Stimulated activated CD4-positive, alpha-beta T cell treated with anti-CD3 and anti-CD28 coated beads, Interleukin-1b, Interleukin-23, amount 100 ng/mL, for 4 hours (primary cell): ENCODE data around the gene CALD1.
"Not testable (repeated sequence)": the region's sequence is repeated elsewhere in the genome, so short reads cannot be mapped to it uniquely, and the experiment has no call there.

Experiments used
- DNase-seq, 2 donors: peaks; one replicate each; pipeline ENCODE4 v3.0.0-alpha.2; 2020; ENCODE audit warnings: low read depth in 2 of 2

Gene CALD1

DNA sequence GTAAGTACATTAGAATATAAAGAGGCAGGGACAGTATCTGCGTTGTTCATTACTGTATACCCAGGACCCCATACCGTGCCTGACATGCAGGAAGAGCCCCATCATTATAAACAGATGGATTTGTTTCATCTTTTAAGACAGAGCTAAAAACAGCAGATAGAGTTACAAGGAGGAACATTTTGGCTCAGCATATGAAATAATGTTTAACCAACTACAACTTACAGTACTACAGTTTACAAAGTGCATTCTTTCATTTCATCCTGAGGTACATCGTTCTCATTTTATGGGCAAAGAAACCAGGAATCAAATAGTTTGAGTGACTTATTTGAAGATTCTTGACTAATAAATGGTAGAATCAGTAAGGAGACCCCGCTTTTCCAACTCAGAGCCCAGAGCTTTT, 168.8 kb downstream of the CALD1 start:
- no peak for DNase-seq

DNA sequence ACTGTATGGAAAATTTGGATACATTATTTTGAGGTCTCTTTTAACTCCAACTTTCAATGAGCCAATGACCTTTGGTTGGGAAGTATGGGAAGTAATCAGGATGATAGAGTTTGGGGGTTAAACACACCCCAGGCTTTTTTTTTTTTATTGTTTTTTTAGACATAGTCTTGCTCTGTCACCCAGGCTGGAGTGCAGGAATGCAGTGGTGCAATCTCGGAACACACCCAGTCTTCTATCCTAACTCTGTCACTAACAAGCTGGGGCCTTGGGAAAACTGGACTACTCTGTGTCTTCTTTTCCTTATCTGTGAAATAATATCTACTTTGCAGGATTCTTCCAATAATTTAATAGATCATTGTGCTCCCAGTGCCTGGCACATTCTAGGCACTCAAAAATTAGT, 169.3 kb downstream of the CALD1 start:
- no peak for DNase-seq

DNA sequence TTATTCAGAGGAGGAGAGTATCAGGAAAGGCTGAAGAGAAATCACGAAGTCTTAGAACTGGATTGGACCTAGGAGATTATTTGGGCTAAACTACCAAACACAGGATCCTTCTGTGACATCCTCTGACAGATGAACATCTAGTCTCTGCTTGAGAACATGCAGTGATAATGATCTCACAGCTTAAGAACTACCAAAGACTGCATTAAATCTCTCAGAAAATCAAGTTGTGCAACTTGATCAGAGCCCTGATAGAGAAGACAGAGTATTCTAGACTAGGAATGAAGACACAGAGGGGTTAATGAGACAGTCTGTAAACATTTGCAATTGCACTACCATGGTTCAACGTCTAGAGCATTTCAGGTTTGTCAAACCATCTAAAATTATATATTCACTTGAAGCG, 169.7 kb downstream of the CALD1 start:
- no peak for DNase-seq

DNA sequence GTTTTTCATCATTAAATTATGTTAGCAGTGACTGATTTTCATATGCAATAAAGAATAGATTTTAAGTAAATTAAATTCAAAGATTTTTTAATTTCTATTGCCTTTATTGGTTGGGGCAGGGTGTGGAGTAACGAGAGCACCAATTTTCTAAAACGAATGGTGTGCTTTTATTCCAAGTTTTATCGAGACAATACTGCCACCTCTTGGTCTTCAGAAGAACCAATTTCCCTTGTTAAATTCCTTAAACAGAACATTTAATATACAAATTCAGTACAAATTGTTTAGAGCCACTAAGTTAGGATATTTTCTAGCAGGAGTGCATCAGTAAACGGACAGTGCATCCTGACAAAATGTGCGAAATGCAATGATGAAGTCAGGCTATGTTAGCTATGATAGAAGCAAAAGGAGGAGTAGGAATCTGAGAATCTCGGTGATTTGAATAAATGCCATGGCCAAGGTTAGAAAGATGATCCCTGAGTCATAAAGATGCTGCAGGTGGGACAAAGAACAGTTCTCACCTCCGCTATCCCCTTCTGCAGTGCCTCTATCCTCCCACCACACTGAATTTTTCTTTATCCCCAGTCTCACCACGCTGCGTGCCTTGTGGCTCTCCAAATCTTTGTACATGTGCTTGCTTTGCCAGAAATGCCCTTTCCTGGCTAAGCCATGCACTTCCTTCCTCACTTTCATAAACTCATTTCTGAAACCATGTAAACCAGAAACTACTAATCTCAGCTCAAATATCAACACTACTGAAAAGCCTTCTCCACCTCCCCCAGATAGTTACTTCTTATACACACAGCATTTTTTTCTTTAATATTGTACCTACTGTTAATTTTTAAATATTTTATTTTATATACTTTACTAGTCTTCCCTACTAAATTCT, 175.0 kb downstream of the CALD1 start:
- DNase-seq: no peak

DNA sequence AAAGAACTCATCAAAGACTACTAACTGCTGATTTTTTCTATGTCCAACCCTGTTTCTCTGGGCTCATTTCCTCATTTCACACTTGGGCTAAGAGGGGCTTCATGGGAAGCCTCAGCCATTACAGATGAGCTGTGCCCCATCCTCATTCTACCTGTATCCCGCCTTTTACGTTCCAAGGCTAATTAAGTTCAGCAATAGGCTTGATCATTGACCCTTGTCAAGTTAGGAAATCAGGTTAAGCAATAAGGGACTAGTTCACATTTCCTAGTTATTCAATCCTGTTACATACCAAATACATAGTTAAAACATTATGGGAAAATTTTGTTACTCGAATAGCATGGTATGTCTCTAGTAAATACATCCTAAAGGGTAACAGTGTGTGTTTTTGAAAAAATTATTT, 177.6 kb downstream of the CALD1 start:
- no peak for DNase-seq

DNA sequence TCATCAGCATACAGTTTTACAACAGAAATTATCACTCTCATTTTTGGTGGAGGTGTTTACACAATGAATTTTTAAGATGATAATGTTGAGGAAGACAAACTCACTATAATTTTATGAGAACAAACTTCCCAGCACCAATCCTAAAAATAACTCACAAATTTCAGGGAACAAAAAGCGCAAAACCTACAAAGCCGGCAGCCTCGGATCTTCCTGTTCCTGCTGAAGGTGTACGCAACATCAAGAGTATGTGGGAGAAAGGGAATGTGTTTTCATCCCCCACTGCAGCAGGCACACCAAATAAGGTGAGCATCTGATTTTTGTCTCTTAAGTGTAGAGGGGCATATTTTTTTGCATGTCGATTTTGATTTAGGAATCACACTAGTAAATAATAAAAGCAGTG, 180.4 kb downstream of the CALD1 start:
- no peak for DNase-seq

DNA sequence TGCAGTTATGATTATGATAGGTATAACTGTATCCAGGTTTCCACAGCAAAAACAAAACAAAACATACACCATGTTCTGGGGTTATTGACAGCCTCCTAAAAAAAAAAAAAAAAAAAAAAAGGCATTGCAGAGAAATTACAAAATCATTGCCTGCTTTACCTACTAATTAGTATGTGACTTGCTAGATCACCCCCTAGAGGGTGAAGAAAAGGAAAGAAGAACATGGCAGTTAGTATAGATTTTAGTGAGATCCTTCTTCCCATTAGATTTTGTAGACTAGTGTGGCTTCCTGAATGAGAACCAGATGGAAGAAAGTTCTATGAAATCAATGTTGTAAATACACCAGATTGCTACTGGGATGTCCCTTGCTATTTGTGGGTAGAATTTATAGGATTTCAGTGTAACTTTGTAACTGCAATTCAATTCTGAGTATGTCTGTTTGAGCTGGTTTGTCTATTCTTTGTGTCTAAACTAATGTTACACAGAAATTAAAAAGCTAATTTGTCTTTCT, 182.9 kb downstream of the CALD1 start:
- no peak for DNase-seq

DNA sequence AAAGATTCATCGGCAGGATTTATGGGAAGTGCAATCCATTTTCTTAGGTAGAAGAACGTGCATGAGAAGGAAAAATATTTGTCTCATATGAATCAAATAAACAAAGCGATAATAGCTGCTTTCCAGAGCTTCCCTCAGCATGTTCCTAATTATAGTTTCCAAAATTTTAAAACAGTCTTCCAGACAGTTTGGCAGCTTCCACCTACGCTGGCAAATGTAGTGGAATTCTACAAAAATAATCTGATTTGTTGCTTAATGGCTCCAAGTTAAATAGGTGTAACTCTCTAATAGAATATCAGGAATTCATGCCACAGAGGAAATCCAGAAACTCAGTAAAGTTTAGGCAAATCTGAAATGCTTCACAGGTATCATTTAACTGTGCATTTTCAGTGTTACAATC, 183.6 kb downstream of the CALD1 start:
- no peak for DNase-seq

DNA sequence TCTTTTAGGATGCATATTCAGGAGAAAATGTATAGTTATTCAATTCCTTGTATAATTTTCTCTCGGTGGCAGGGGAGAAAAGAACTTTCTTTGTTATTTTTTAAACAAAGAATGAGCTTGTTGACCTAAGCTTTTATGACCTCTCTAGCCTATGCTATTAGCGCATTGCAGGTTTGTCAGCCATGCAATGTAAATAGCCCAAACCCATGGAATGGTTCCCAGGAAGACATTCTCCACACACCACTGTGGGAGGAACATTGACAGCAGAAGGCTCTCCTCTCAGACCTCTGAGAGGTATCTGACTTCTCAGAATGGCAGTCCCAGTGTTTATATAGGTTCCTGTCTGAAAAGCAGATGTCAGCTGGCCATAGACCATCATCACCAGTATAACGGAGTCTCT, 187.3 kb downstream of the CALD1 start:
- DNase-seq: no peak

DNA sequence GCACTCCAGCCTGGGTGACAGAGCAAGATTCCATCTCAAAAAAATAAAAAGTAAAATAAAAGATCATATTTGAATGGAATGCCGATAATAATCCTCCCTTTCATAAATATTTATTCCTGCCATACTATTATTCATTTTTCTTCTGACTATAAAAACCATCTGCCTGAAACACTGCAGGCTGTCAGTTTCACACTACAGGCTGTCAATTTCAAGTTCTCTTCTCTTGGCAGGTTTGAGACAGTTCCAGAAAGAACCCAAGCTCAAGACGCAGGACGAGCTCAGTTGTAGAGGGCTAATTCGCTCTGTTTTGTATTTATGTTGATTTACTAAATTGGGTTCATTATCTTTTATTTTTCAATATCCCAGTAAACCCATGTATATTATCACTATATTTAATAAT, 188.7 kb downstream of the CALD1 start:
- no peak for DNase-seq

DNA sequence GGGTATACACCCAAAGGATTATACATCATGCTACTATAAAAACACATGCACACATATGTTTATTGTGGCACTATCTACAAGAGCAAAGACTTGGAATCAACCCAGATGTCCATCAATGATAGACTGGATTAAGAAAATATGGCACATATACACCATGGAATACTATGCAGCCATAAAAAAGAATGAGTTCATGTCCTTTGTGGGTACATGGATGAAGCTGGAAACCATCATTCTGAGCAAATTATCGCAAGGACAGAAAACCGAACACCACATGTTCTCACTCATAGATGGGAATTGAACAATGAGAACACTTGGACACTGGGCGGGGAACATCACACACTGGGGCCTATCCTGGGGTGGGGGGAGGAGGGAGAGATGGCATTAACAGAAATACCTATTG, 202.2 kb downstream of the CALD1 start:
- DNase-seq: not testable (repeated sequence)

DNA sequence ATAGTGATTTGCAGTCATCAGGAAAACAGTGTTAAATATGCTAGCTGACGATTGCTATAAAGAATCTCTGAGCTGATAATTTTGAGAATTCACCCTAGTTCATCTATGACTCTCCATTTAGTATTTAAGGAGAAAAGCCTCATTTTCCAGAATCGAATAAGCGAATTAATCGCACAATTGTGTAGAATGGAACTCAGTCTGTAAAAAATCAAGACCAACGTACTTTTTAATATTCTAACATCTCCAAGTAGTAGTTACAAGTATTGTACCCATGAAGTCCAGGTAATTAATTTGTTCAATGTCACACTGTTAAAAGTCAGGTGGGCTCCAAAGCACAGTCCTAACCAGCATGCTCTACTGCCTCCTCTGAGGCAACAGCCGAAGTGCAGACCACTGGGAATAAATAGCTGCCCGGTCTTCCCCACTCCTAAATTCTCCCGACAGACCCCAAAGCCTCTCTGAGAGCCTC, 206.5 kb downstream of the CALD1 start:
- no peak for DNase-seq

DNA sequence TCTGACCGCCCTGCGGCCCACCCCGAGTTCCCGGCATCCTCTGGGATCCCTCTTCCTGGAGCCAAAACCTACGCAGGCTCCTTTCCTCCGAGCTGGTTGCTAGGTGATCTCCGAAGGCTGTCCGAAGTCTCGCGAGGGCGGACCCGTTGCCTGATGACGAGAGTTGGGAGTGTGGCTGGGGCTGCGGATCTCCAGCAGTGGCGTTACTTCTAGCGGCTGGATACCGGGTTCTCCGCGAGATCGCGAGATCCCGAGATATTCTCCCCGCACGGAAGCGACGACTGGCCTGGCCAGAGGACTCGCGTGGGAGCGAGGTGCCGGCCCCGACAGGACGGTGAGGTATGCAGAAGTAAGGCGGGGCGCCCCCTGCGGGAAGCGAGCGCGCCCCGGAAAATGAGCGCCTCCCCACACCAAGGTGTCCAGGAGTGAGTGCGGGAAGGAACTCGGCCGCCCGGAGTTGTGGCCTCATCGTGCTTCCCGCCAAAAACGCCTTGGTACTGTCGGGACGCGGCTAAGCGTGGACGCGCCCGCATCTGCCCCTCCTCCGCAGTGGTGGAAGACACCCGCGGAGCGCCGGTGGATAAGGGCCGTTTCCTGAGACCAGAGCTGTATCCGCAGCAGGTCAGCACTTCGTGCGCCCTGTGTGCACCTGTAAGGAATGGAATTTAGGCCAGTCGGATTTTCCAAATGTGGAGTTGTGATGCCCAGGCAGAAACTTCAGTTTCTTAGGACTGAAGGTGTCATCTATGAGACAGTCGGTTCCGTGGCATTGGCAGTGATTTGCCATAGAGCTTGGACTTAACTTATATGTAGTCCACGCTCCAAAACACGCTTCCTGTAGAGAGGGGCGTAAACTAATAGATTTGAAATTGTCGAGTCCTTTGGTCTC, 207.2 kb downstream of the CALD1 start, which contains the start of gene AGBL3:
TSS of gene AGBL3 (plus strand) at position 146 of the 889 bp plus-strand sequence. CDS start 1,426 bp downstream, outside the sequence.
- peak; percentile 82 to 83 for DNase-seq

DNA sequence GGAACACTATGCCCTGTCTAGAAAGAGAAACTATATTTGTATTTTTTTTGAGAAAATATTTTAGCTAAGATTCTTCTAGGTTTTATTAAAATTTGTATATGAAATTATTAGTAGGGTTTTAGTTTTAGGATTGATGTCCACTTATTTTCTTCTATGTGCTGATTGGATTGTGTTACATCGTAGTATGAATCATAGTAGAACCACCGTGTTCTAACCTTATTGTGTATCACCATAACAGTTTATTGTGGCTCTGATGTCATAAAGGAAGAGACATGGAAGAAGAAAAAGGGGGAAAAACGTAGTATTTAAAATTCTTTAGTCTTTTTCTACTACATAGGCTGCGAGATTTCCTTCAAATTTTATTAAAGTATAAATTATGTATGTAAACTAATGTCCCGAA, 208.7 kb downstream of the CALD1 start:
- no peak for DNase-seq

DNA sequence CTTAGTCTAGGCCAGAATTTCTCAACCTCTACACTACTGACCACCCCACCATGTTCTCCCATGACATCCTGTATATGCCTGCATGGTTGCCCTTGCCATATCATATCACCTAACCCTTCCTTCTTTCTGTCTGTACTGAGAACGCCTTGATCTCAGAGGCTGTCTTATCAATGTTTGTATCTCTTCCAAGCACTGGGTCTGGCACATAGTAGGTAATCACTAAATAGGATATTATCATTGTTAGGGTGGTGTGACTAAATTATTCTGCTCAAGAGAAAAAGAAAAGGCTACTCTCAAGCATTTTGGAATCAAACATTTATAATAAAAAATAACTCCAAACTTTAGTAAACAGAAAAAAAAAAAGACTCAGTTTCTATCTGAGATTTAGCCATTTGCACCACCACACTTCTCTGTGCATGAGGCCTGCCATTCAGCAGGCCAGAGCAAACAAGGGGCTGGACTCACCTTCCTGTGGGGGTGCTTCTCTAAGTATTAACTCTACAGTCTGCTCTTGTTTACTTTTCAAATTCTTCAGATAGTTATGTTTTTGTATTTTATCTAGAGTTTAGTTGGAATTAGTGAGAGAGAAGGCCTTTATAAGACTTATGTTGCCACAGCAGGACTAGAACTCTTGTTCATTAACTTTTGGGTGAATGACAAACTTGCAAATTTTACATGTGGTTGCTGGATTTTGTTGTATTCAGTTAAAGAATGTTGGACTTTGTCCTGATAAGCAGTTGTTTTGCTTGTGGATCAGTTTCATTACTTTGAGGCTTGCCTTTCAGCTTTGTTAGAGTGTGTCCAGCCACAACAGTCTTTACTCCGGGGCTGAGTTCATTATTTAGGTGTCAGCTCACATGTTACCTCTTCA, 212.3 kb downstream of the CALD1 start:
- DNase-seq: no peak

DNA sequence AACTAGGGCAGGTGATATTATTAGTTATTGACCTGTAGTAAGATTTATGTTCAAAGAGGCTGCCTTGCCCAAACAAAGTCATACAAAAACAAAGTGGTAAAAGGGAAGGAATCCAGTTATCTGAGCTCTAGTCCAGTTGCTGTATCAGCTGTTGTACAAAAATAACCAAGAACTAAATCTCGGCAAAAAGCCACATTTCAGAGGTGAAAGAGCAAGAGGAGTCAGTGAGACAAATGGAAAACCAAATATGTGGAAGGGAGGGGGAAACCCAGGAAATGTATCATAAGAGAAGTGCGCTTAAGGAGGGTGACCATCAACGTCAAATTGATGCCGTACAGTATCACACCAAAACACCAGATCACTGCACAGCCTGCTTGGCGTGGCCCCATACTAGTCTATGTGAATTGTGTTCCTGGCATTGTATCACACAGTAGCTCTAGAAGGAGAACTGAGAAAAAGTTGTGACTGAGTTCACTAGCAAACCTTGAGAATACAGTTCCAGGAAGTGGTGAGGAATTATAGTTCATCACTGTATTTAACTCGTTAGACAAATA, 213.3 kb downstream of the CALD1 start:
- DNase-seq: no peak

DNA sequence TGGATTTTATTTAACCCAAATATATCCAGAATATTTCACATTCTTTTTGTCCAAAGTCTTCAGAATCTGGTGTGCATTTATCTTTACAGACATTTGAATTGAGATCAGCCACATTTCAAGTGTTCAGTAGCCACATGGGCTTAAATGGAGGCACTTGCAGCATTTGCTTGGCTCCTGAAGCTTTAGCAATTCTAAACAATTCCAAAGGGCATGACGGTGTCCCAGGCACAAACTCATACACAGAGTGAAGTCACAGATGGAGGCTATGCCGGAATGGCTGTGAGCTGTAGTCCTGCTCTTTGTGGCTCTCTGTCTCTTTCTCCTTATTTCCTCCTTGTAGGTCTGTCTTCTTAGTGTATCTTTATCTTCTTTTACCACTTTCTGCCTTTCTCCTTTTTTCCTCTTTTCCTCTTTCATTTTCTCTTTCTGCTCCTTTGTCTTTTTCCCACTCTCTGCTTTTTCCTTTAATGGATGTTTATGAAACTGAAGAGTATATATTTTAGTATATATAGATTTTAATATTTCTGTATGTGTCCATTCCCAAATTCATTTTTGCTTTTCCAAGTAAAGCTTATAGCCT, 214.5 kb downstream of the CALD1 start:
- DNase-seq: no peak

DNA sequence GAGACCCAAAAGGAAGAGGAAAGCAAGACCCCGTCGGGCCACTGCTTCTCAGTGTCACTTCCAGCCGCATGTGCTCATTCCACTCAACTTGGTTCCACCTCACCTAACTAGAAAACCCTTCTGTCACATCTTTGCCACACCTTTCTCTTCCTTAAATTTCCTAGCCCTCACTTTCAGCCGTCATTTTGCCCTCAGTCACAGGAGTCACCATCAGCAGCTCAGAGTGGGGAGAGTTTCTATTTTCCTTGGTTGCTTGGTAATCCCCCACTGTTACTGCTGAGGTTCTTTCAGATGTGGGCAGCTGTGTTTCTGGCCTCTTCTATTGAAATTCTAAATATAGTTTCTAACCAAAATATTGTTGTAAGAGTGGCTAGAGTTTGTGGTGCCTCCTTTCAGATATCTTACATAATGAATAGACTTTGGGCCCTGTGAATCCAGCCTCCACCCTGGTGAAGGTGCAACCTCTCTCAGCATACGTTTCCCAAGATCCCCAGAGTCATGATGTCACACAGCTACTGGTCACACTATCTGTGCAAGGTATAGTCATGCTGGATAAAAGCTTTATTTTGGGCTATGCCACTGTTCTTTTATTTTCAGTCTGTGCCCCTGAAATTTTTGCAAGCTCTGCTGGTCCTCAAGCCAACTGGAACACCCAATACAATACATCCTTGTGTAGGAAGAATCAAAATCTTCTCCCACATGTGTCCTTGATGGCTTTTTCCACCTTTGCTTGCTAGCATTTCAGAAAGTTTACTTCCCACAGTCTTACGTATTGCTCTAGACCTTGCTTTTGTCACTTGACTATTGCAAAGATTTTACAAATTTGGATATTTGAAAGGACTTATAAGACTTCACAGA, 216.0 kb downstream of the CALD1 start:
- DNase-seq: no peak

DNA sequence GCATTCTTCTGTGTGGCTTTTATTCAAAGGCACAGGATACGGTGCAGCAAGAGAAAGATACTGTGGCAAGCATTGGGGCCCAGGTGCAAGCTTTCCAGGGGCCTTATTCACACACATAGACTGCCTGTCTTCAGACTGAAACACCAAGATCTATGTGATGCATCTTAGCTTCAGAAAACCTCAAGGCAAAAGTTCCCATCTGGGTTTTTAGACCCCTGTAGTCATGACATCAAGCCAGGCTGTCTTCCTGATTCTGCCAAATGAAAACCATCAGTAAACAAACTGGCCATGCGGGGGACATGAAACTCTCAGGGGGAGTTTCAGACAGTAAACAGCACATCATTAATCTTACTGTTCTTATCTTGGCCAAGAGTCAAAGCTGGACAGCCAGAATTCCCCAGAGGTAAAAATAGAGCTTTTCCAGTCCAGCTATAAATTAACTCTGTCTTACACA, 216.7 kb downstream of the CALD1 start:
- DNase-seq: no peak
